CD4-positive, alpha-beta memory T cell (primary cell): ENCODE data around the gene B4GALT2. TPM values are rescaled to one million over a fixed set of nuclear protein-coding genes. Genes with fewer than 3 reads are reported as not detected.

Source experiments
- CTCF ChIA-PET: fragments of 350-600 bp; sonication (Branson Sonifier 250); formaldehyde crosslinking; loops from one replicate; lab custom pipeline; 2021; ENCODE audit warnings: inconsistent platforms; ENCODE audit not compliant: partially characterized antibody; lab: Charles Lee
- POLR2A ChIA-PET: fragments of 350-600 bp; sonication (Branson Sonifier 250); formaldehyde crosslinking; loops from one replicate; lab custom pipeline; 2021; ENCODE audit not compliant: partially characterized antibody; lab: Charles Lee
- DNase-seq, 5 donors: peaks; one replicate each; pipeline versions ENCODE4 v3.0.0 to v3.0.0-alpha.2; 2020 to 2022; ENCODE audit warnings: mixed read lengths in 1 of 5
- H3K27ac ChIP-seq: one replicate; pipeline ENCODE4 v1.7.0; 2013; ENCODE audit warnings: low read depth, low read length
- H3K27me3 ChIP-seq: 2 replicates; pipeline ENCODE4 v1.7.0; 2013; ENCODE audit warnings: mild to moderate bottlenecking, low read length, moderate library complexity; ENCODE audit not compliant: insufficient read depth
- H3K36me3 ChIP-seq: 2 replicates; pipeline ENCODE4 v1.7.0; 2013; ENCODE audit warnings: mild to moderate bottlenecking, low read length, moderate library complexity; ENCODE audit not compliant: insufficient read depth
- H3K4me1 ChIP-seq: 2 replicates; pipeline ENCODE4 v1.7.0; 2013; ENCODE audit warnings: mild to moderate bottlenecking, low read length, moderate library complexity; ENCODE audit not compliant: insufficient read depth
- H3K4me3 ChIP-seq, 2 donors: one replicate each; pipeline ENCODE4 v1.7.0; 2013; ENCODE audit warnings: low read length in 2 of 2, mild to moderate bottlenecking in 1 of 2
- H3K9me3 ChIP-seq, 2 donors: one replicate each; pipeline ENCODE4 v1.7.0; 2013; ENCODE audit warnings: low read length in 2 of 2, control low read depth in 1 of 2; ENCODE audit not compliant: control insufficient read depth in 1 of 2
- H3K27ac Mint-ChIP-seq, 7 donors: one replicate each; pipeline ENCODE4 v1.8.0; 2020 to 2021; ENCODE audit warnings: mixed read lengths in 7 of 7, mild to moderate bottlenecking in 6 of 7, inconsistent platforms in 3 of 7, moderate library complexity in 3 of 7
- H3K27me3 Mint-ChIP-seq, 2 donors: one replicate each; pipeline ENCODE4 v1.8.0; 2020 to 2021; ENCODE audit warnings: mixed read lengths in 2 of 2
- H3K36me3 Mint-ChIP-seq, 2 donors: one replicate each; pipeline ENCODE4 v1.8.0; 2020 to 2021; ENCODE audit warnings: mixed read lengths in 2 of 2, inconsistent platforms in 1 of 2, mild to moderate bottlenecking in 1 of 2
- H3K4me1 Mint-ChIP-seq, 4 donors: one replicate each; pipeline ENCODE4 v1.8.0; 2020 to 2021; ENCODE audit warnings: mixed read lengths in 4 of 4, mild to moderate bottlenecking in 1 of 4
- H3K4me3 Mint-ChIP-seq, 8 donors: one replicate each; pipeline ENCODE4 v1.8.0; 2020 to 2021; ENCODE audit warnings: mixed read lengths in 8 of 8, mild to moderate bottlenecking in 7 of 8, moderate library complexity in 6 of 8, inconsistent platforms in 3 of 8
- H3K9me3 Mint-ChIP-seq, 8 donors: one replicate each; pipeline ENCODE4 v1.8.0; 2020 to 2021; ENCODE audit warnings: mixed read lengths in 8 of 8, mild to moderate bottlenecking in 5 of 8, inconsistent platforms in 3 of 8, moderate library complexity in 1 of 8
- intact Hi-C: fragments of 100-400 bp; cut with micrococcal nuclease; formaldehyde crosslinking; loops from one replicate; pipeline ENCODE4 v1.15.1; 2023
- polyA plus RNA-seq, 2 donors: library from polyadenylated mRNA; unstranded; fragments of 300-500 nt; fragmentation: Illumina TruSeq; gene quantifications; one replicate each; pipeline ENCODE4 v1.2.3, GENCODE V29; 2021
- total RNA-seq, 2 experiments: library from RNA; stranded (reverse); gene quantifications; one replicate each; pipeline ENCODE4 v1.2.3, GENCODE V29; 2021

B4GALT2 gene
- total and polyA plus RNA-seq, 4 experiments from 2014 or later: 0.26 to 2.1 (median 1.0) TPM

GRCh38 chr1:44013949-44014348, 34.9 kb downstream of the B4GALT2 start:
- H3K4me3 Mint-ChIP-seq: no peak overlapping the region
- H3K27me3 Mint-ChIP-seq: no peaks in the 10 kb centered on the region
- POLR2A ChIA-PET: no interaction called here
- no peaks in the 10 kb centered on the region for H3K36me3 ChIP-seq
- H3K27me3 ChIP-seq: no peaks in the 10 kb centered on the region
- H3K9me3 Mint-ChIP-seq: no peaks in the 10 kb centered on the region
- no peak overlapping the region for H3K27ac ChIP-seq
- no peaks in the 10 kb centered on the region for H3K4me1 ChIP-seq
- no peak overlapping the region for H3K27ac Mint-ChIP-seq
- H3K36me3 Mint-ChIP-seq: no peaks in the 10 kb centered on the region
- no peak overlapping the region for H3K4me3 ChIP-seq
- CTCF ChIA-PET: interaction anchor here (1.4 to 2.0 kb wide), 2 partner anchors 9 to 22 kb away, joined by 5 to 18 read pairs; no protein-coding TSS in a partner anchor
- H3K9me3 ChIP-seq: no peaks in the 10 kb centered on the region
- H3K4me1 Mint-ChIP-seq: peaks cover 0 to 4% (median 1%) of the 10 kb centered on the region in 4 donors
- DNase-seq: no peak
- intact Hi-C loops: no loop called here

GRCh38 chr1:44014365-44015104, 35.5 kb downstream of the B4GALT2 start:
- no peaks in the 10 kb centered on the region for H3K4me1 ChIP-seq
- no peak overlapping the region for H3K4me3 Mint-ChIP-seq
- H3K27me3 ChIP-seq: no peaks in the 10 kb centered on the region
- no peak overlapping the region for H3K4me3 ChIP-seq
- no peak overlapping the region for H3K27ac ChIP-seq
- H3K36me3 ChIP-seq: no peaks in the 10 kb centered on the region
- no peaks in the 10 kb centered on the region for H3K36me3 Mint-ChIP-seq
- no peaks in the 10 kb centered on the region for H3K9me3 Mint-ChIP-seq
- intact Hi-C loops: no loop called here
- DNase-seq: no peak
- POLR2A ChIA-PET: no interaction called here
- H3K9me3 ChIP-seq: no peaks in the 10 kb centered on the region
- peaks cover 0 to 4% (median 1%) of the 10 kb centered on the region in 4 donors for H3K4me1 Mint-ChIP-seq
- CTCF ChIA-PET: interaction anchor here (1.0 to 2.0 kb wide), 4 partner anchors 9 to 33 kb away, joined by 4 to 18 read pairs (median 6); no protein-coding TSS in a partner anchor
- no peak overlapping the region for H3K27ac Mint-ChIP-seq
- no peaks in the 10 kb centered on the region for H3K27me3 Mint-ChIP-seq

- intact Hi-C loops: no loop called here
- Mint-ChIP-seq H3K9me3 (no peaks in the 10 kb centered on the region), H3K27ac (no peak overlapping the region), H3K36me3 (no peaks in the 10 kb centered on the region), H3K4me1 (peaks cover 0 to 4% (median 1%) of the 10 kb centered on the region in 4 donors), H3K27me3 (no peaks in the 10 kb centered on the region), H3K4me3 (no peak overlapping the region)
- Histone ChIP-seq H3K4me3 (no peak overlapping the region), H3K9me3 (no peaks in the 10 kb centered on the region), H3K36me3 (no peaks in the 10 kb centered on the region), H3K27me3 (no peaks in the 10 kb centered on the region), H3K4me1 (no peaks in the 10 kb centered on the region), H3K27ac (no peak overlapping the region)
- DNase-seq: no peak
- ChIA-PET POLR2A (no interaction called here), CTCF (interaction anchor here (1.0 to 2.0 kb wide), 3 partner anchors 10 to 33 kb away, joined by 4 to 18 read pairs (median 6); no protein-coding TSS in a partner anchor)
Measured at GRCh38 chr1:44015206-44015605, 36.2 kb downstream of the B4GALT2 start.

GRCh38 chr1:44016041-44016889, 37.3 kb downstream of the B4GALT2 start:
- H3K27ac Mint-ChIP-seq: no peak overlapping the region
- H3K4me1 Mint-ChIP-seq: peaks cover 0 to 4% (median 1%) of the 10 kb centered on the region in 4 donors
- ChIA-PET CTCF (interaction anchor here (3.3 kb wide), 1 partner anchor 10 kb away, joined by 15 read pairs; no protein-coding TSS in a partner anchor), POLR2A (no interaction called here)
- no peak overlapping the region for H3K27ac ChIP-seq
- H3K36me3 Mint-ChIP-seq: no peaks in the 10 kb centered on the region
- intact Hi-C loops: no loop called here
- H3K9me3 ChIP-seq: no peaks in the 10 kb centered on the region
- H3K4me3 Mint-ChIP-seq: no peak overlapping the region
- no peaks in the 10 kb centered on the region for H3K9me3 Mint-ChIP-seq
- no peak overlapping the region for H3K4me3 ChIP-seq
- no peaks in the 10 kb centered on the region for H3K36me3 ChIP-seq
- no peaks in the 10 kb centered on the region for H3K27me3 Mint-ChIP-seq
- H3K4me1 ChIP-seq: no peaks in the 10 kb centered on the region
- no peaks in the 10 kb centered on the region for H3K27me3 ChIP-seq
- DNase-seq: no peak

GRCh38 chr1:44016890-44017400, 37.9 kb downstream of the B4GALT2 start:
- intact Hi-C loops: no loop called here

GRCh38 chr1:44019466-44019948, 40.5 kb downstream of the B4GALT2 start:
- Histone ChIP-seq H3K27me3 (no peaks in the 10 kb centered on the region), H3K9me3 (no peaks in the 10 kb centered on the region), H3K27ac (no peak overlapping the region), H3K4me1 (no peaks in the 10 kb centered on the region), H3K4me3 (no peak overlapping the region), H3K36me3 (no peaks in the 10 kb centered on the region)
- POLR2A ChIA-PET: interaction anchor here (1.6 kb wide), 1 partner anchor 14 kb away, joined by 4 read pairs; no protein-coding TSS in a partner anchor
- Mint-ChIP-seq H3K27ac (no peak overlapping the region), H3K27me3 (peaks cover 0 to 2% of the 10 kb centered on the region in 2 donors), H3K4me1 (no peaks in the 10 kb centered on the region), H3K4me3 (no peak overlapping the region), H3K36me3 (no peaks in the 10 kb centered on the region), H3K9me3 (no peaks in the 10 kb centered on the region)
- CTCF ChIA-PET: interaction anchor here (1.2 to 3.3 kb wide), 2 partner anchors 13 to 17 kb away, joined by 3 to 15 read pairs; no protein-coding TSS in a partner anchor
- intact Hi-C loops: no loop called here
- no peak for DNase-seq

More at GRCh38 chr1:44016890-44017400, 37.9 kb downstream of the B4GALT2 start:
- Mint-ChIP-seq H3K4me3 (no peak overlapping the region), H3K9me3 (no peaks in the 10 kb centered on the region), H3K27me3 (peaks cover 0 to 2% of the 10 kb centered on the region in 2 donors), H3K27ac (no peak overlapping the region), H3K36me3 (no peaks in the 10 kb centered on the region), H3K4me1 (peaks cover 0 to 4% (median 1%) of the 10 kb centered on the region in 4 donors)
- ChIA-PET CTCF (interaction anchor here (3.3 kb wide), 1 partner anchor 11 kb away, joined by 15 read pairs; no protein-coding TSS in a partner anchor), POLR2A (no interaction called here)
- no peak overlapping the region for H3K27ac ChIP-seq
- no peaks in the 10 kb centered on the region for H3K27me3 ChIP-seq
- H3K4me3 ChIP-seq: no peak overlapping the region
- H3K9me3 ChIP-seq: no peaks in the 10 kb centered on the region
- H3K36me3 ChIP-seq: no peaks in the 10 kb centered on the region
- DNase-seq: no peak
- H3K4me1 ChIP-seq: no peaks in the 10 kb centered on the region
